ENCODE data around the gene ANO4.

ANO4 gene

GRCh38 chr12:100995771-100996170 is 201.2 kb downstream of the ANO4 start:
- DNase-seq = no peak

GRCh38 chr12:101001669-101002068 is 207.1 kb downstream of the ANO4 start:
- DNase-seq = no peak

- DNase-seq = no peak
Observed at GRCh38 chr12:101002696-101003419, 208.3 kb downstream of the ANO4 start.

- no peak for DNase-seq
Observed at GRCh38 chr12:101004898-101005297, 210.3 kb downstream of the ANO4 start.

GRCh38 chr12:101009274-101009673 is 214.7 kb downstream of the ANO4 start:
- no peak for DNase-seq

- DNase-seq = no peak
Observed at GRCh38 chr12:101010896-101011295, 216.3 kb downstream of the ANO4 start.

GRCh38 chr12:101013993-101014392 is 219.4 kb downstream of the ANO4 start:
- DNase-seq = no peak

GRCh38 chr12:101015044-101015443 is 220.5 kb downstream of the ANO4 start:
- DNase-seq = no peak

GRCh38 chr12:101018540-101018939 is 224.0 kb downstream of the ANO4 start:
- DNase-seq = no peak

- no peak for DNase-seq
Observed at GRCh38 chr12:101019201-101019600, 224.6 kb downstream of the ANO4 start.

- no peak for DNase-seq
Observed at GRCh38 chr12:101019667-101020066, 225.1 kb downstream of the ANO4 start.

GRCh38 chr12:101021442-101021841 is 226.9 kb downstream of the ANO4 start:
- DNase-seq = no peak

- DNase-seq = no peak
Observed at GRCh38 chr12:101021911-101022388, 227.4 kb downstream of the ANO4 start.

- DNase-seq = no peak
Observed at GRCh38 chr12:101027200-101027599, 232.6 kb downstream of the ANO4 start.

GRCh38 chr12:101027816-101028215 is 233.2 kb downstream of the ANO4 start:
- no peak for DNase-seq

GRCh38 chr12:101038289-101038871 is 243.8 kb downstream of the ANO4 start:
- no peak for DNase-seq

GRCh38 chr12:101039848-101040531 is 245.4 kb downstream of the ANO4 start:
- DNase-seq = no peak

- no peak for DNase-seq
Observed at GRCh38 chr12:101040936-101041335, 246.4 kb downstream of the ANO4 start.

GRCh38 chr12:101042211-101042610 is 247.6 kb downstream of the ANO4 start:
- no peak for DNase-seq

- no peak for DNase-seq
Observed at GRCh38 chr12:101044512-101045059, 250.0 kb downstream of the ANO4 start.

GRCh38 chr12:101045486-101046464 is 251.2 kb downstream of the ANO4 start:
- DNase-seq = no peak

GRCh38 chr12:101047652-101048051 is 253.1 kb downstream of the ANO4 start:
- DNase-seq = no peak

- no peak for DNase-seq
Observed at GRCh38 chr12:101050631-101051030, 256.1 kb downstream of the ANO4 start.
